LNCaP clone FGC (cell line): ENCODE data around the gene PER1.

Experiments
- DNase-seq: peaks from one replicate; pipeline ENCODE4 v3.0.0-alpha.2; 2011; ENCODE audit warnings: low read depth
- H3K4me3 ChIP-seq: 2 replicates; pipeline ENCODE4 v1.5.1; 2011; ENCODE audit warnings: mild to moderate bottlenecking, low read depth, low read length, control low read depth
- TF ChIP-seq, protein P1 (sequence below): IDR thresholded peaks from 2 replicates; pipeline ENCODE4 v1.5.1; 2012; ENCODE audit warnings: mild to moderate bottlenecking; ENCODE audit not compliant: control insufficient read depth, insufficient read depth; ENCODE audit errors: extremely low read depth

PER1 gene

DNA sequence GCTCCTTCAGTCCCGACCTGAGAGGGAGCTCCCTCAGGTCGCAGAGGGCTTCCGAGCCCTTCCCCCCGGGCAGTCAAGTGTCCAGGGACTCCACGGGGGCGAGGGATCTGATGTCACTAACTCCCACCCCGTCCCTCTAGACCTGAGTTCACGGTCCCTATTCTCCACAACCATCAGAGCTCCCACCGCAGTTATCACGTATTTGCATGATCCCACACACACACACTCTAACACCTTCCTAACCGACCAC lies 3.7 kb upstream of the PER1 start:
- DNase-seq: no peak
- TF ChIP-seq, protein P1, sequence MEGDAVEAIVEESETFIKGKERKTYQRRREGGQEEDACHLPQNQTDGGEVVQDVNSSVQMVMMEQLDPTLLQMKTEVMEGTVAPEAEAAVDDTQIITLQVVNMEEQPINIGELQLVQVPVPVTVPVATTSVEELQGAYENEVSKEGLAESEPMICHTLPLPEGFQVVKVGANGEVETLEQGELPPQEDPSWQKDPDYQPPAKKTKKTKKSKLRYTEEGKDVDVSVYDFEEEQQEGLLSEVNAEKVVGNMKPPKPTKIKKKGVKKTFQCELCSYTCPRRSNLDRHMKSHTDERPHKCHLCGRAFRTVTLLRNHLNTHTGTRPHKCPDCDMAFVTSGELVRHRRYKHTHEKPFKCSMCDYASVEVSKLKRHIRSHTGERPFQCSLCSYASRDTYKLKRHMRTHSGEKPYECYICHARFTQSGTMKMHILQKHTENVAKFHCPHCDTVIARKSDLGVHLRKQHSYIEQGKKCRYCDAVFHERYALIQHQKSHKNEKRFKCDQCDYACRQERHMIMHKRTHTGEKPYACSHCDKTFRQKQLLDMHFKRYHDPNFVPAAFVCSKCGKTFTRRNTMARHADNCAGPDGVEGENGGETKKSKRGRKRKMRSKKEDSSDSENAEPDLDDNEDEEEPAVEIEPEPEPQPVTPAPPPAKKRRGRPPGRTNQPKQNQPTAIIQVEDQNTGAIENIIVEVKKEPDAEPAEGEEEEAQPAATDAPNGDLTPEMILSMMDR: no peak
- peak overlapping the region; percentile 82 for H3K4me3 ChIP-seq

DNA sequence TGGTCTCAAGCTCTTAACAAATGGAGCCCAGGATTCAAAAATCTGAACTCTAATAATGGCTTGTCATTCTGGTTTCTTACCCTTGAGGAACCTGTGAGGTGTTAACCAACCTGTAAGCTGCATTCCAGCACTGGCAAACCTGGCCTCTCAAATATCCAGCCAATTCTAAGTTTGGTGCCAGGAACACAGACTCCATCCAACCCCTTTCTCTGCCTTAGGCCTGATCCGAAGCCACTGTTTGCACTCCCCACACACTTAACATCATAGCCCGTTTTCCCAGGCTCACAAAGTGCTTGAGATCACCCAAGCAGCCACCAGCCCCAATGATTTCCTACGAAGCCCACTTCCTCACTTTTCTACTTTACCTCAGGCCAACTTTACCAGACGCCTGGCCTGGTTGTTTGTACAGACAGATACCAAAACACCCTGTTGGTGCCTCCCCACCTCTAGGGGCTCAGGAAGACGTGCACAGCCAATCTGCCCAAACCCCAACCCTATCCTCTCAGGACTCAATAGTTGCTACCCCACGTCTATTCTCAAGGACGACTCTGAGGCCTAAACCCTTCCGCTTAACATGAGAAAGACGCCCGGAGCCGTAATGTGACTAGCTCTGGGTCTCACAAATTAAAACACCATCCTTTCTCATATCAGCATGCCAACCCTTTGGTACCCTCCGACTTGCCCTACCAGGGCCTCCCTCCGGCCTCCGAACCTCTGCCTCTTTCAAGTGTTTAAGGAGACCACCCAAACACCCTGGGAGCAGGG lies 3.2 kb upstream of the PER1 start:
- DNase-seq: peak; percentile 83
- TF ChIP-seq, protein P1: no peak
- peak overlapping the region; percentile 82 for H3K4me3 ChIP-seq

DNA sequence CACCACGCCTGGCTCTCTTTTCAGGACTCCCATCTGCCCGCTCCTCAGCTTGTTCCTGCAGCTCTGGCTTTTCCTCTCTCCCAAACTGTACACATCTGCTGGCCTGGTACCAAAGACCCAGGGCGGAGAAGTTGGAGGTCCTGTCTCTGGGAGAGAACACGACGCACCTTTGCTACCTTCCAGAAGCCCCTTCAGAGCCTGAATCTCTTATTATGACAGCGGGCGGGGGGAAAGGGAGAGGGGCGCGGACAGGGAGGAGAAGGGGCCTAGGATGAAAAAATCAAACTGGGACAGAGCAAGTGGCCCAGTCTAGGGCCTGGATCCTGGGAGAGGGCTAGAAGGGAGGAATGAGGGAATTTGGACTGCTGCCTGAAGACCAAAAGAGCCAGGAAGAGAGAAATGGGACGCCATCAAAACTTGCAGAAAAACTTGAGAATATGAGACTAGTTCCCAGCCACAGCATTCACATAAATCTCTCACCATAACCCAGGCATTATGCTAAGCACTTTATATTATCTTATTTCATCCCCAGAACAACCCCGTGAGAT lies 2.5 kb upstream of the PER1 start:
- TF ChIP-seq, protein P1: no peak
- peak overlapping the region; percentile 82 for H3K4me3 ChIP-seq
- no peak for DNase-seq

DNA sequence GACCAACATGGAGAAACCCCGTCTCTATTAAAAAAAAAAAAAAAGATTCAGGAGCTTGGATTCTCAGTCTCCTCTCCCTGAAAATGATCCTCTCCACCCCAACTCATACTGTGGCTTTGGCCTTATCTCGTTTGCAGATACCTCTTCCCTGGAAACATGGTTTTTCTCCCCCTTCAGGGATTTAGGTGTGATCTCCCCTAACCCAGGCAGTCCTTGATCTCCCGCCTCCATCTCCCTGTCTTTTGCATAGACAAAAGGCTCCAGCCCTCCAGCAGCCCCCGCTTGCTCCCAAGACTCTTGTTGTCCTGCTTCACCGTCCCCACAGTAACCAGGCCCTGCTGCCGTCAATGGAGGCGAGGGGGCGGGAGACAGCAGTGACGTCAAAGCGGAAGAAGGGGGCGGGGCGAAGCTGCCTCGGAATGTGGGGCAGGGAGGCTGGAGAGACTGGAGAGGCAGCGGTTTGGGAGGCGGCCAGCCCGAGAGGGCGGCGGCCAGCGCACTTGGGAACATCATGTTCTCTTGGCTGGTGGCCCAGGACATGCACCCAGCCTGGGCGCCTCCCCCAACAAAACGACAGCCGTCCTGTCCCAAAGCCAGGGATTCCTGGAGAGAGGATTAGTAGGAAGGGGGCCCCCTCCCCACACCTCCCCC lies 1.9 kb upstream of the PER1 start:
- peak overlapping the region; percentile 82 for H3K4me3 ChIP-seq
- TF ChIP-seq, protein P1: no peak
- peak; percentile 97 for DNase-seq

DNA sequence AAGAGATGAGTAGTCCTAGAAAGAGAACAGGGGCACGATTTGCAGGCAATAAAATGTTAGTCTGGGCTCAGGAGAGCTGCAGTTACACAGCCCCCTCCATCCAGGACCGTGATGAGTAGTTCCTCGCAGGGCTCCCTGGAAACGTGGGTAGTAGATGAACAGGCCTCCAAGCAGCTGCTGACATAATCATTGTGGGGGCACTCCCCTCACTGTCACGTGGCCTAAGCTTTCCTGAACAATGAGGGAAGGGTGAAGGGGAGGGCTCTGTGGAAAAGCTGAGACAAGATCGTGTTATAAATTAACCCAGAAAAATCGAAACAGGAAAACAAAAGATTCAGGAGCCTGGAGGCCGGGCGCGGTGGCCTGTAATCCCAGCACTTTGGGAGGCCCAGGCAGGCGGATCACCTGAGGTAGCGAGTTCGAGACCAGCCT lies 1.3 kb upstream of the PER1 start:
- no peak overlapping the region for H3K4me3 ChIP-seq
- TF ChIP-seq, protein P1: no peak
- DNase-seq: no peak

DNA sequence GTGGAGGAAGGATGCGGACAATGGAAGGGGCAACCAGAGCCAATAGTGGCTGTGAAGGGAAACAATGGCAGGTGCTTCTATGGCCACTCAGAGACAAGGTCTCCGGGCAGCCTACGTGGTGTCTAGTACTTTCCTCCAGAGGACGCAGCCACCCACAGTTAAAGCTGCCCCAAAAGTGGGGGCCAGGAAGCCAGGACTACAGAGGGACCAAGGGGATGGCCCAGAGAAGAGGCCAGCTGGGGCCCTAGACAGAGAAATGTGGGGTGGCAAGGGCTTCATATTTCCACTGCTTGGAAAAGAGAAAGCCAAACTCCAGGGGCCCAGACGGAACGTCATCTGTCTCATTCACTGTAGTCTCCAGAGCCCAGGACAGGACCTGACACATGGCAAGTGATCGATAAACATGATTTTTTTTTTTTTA lies 837 bp upstream of the PER1 start:
- H3K4me3 ChIP-seq: 0 out of 2 replicates have a peak overlapping the region, but pooled peaks have one; percentile 66
- DNase-seq: no peak
- TF ChIP-seq, protein P1: no peak
